Progenitor cell of endocrine pancreas (in vitro differentiated cells): Measurements from ENCODE around the gene DNAH14. TPM values are rescaled to one million over a fixed set of nuclear protein-coding genes. Genes with fewer than 3 reads are reported as not detected.
"Not testable (repeated sequence)": the region's sequence is repeated elsewhere in the genome, so short reads cannot be mapped to it uniquely, and the experiment has no call there.

Experiments used
- DNase-seq: peaks from one replicate; pipeline ENCODE4 v3.0.0; 2021; ENCODE audit warnings: low spot score; ENCODE audit not compliant: unreplicated experiment
- H3K27ac Mint-ChIP-seq: 2 replicates; pipeline ENCODE4 v1.8.0; 2021; ENCODE audit warnings: mild to moderate bottlenecking, moderate library complexity, mixed read lengths
- H3K27me3 Mint-ChIP-seq: 2 replicates; pipeline ENCODE4 v1.8.0; 2021; ENCODE audit warnings: mixed read lengths
- H3K36me3 Mint-ChIP-seq: 2 replicates; pipeline ENCODE4 v1.8.0; 2022; ENCODE audit warnings: mixed read lengths; ENCODE audit not compliant: insufficient read depth
- H3K4me1 Mint-ChIP-seq: 2 replicates; pipeline ENCODE4 v1.8.0; 2021; ENCODE audit warnings: low read depth, mixed read lengths
- H3K4me3 Mint-ChIP-seq: 2 replicates; pipeline ENCODE4 v1.8.0; 2021; ENCODE audit warnings: low read depth, mild to moderate bottlenecking, moderate library complexity, mixed read lengths
- H3K9me3 Mint-ChIP-seq: 2 replicates; pipeline ENCODE4 v1.8.0; 2021; ENCODE audit warnings: low read depth, mixed read lengths
- CTCF ChIP-seq: fragments of 200-600 bp; sonication (generic); IDR thresholded peaks from one replicate; pipeline ENCODE4 v1.5.0; 2021; ENCODE audit warnings: antibody characterized with exemption, mild to moderate bottlenecking; ENCODE audit not compliant: unreplicated experiment
- total RNA-seq: library from RNA; stranded (reverse); gene quantifications from 2 replicates; pipeline ENCODE4 v1.2.1, GENCODE V29; 2021

The DNAH14 gene
- total RNA-seq, 1 donor from 2014 or later, result 71.7 TPM

- H3K4me3 Mint-ChIP-seq, result no peak overlapping the region
- H3K9me3 Mint-ChIP-seq, result peaks cover 30% of the 10 kb centered on the region
- no peak overlapping the region for H3K27ac Mint-ChIP-seq
- TF ChIP-seq CTCF, result no peak
- H3K36me3 Mint-ChIP-seq, result peaks cover 53% of the 10 kb centered on the region
- no peaks in the 10 kb centered on the region for H3K27me3 Mint-ChIP-seq
- no peaks in the 10 kb centered on the region for H3K4me1 Mint-ChIP-seq
- no peak for DNase-seq
These were observed 202.4 kb downstream of the DNAH14 start for GRCh38 chr1:225131869-225132268.

- Mint-ChIP-seq H3K36me3 (peaks cover 32% of the 10 kb centered on the region), H3K9me3 (peaks cover 23% of the 10 kb centered on the region), H3K27ac (no peak overlapping the region), H3K4me3 (no peak overlapping the region), H3K4me1 (peaks cover 12% of the 10 kb centered on the region), H3K27me3 (no peaks in the 10 kb centered on the region)
- no peak for DNase-seq
- TF ChIP-seq CTCF, result no peak
These were observed 208.5 kb downstream of the DNAH14 start for GRCh38 chr1:225137976-225138375.

- no peak for DNase-seq
- Mint-ChIP-seq H3K4me3 (no peak overlapping the region), H3K9me3 (no peaks in the 10 kb centered on the region), H3K36me3 (peaks cover 3% of the 10 kb centered on the region), H3K27me3 (no peaks in the 10 kb centered on the region), H3K27ac (no peak overlapping the region), H3K4me1 (peaks cover 26% of the 10 kb centered on the region)
- TF ChIP-seq CTCF, result no peak
These were observed 213.5 kb downstream of the DNAH14 start for GRCh38 chr1:225143001-225143400.

GRCh38 chr1:225146478-225146877 is 217.0 kb downstream of the DNAH14 start:
- no peak for TF ChIP-seq CTCF
- Mint-ChIP-seq H3K4me1 (peaks cover 21% of the 10 kb centered on the region), H3K36me3 (peaks cover 7% of the 10 kb centered on the region), H3K27ac (peak overlapping the region; percentile 40), H3K9me3 (no peaks in the 10 kb centered on the region), H3K4me3 (no peak overlapping the region), H3K27me3 (no peaks in the 10 kb centered on the region)
- DNase-seq, result no peak

- not testable (repeated sequence) for H3K36me3 Mint-ChIP-seq, H3K9me3 Mint-ChIP-seq, H3K27ac Mint-ChIP-seq, H3K27me3 Mint-ChIP-seq, H3K4me3 Mint-ChIP-seq, DNase-seq
- H3K4me1 Mint-ChIP-seq, result peaks cover 15% of the 10 kb centered on the region
These were observed 218.3 kb downstream of the DNAH14 start for GRCh38 chr1:225147791-225148190.

- DNase-seq, result no peak
- Mint-ChIP-seq H3K9me3 (no peaks in the 10 kb centered on the region), H3K4me1 (no peaks in the 10 kb centered on the region), H3K27me3 (no peaks in the 10 kb centered on the region), H3K4me3 (no peak overlapping the region), H3K36me3 (peaks cover 13% of the 10 kb centered on the region), H3K27ac (no peak overlapping the region)
- no peak for TF ChIP-seq CTCF
These were observed 222.6 kb downstream of the DNAH14 start for GRCh38 chr1:225152061-225152460.
